H9 (cell line): ENCODE results near the gene CIAO1. TPM values are rescaled to one million over a fixed set of nuclear protein-coding genes. Genes with fewer than 3 reads are reported as not detected.

Experiments
- DNase-seq: peaks from one replicate; pipeline ENCODE4 v3.0.0-alpha.2; 2017
- H2AFZ ChIP-seq: one replicate; pipeline ENCODE4 v1.6.1; 2013; ENCODE audit warnings: mild to moderate bottlenecking, low read length, control low read depth, moderate library complexity
- H2AK5ac ChIP-seq: 2 replicates; pipeline ENCODE4 v1.6.1; 2013; ENCODE audit warnings: low read length, control low read depth, mixed read lengths; ENCODE audit not compliant: insufficient read length
- H2BK120ac ChIP-seq: one replicate; pipeline ENCODE4 v1.6.1; 2013; ENCODE audit warnings: low read depth, mild to moderate bottlenecking, low read length, control low read depth, inconsistent platforms; ENCODE audit not compliant: poor library complexity, severe bottlenecking
- H2BK12ac ChIP-seq: 2 replicates; pipeline ENCODE4 v1.6.1; 2013; ENCODE audit warnings: low read length, control low read depth, mixed read lengths, low read depth; ENCODE audit not compliant: insufficient read length
- H2BK15ac ChIP-seq: 2 replicates; pipeline ENCODE4 v1.6.1; 2013; ENCODE audit warnings: low read depth, low read length, control low read depth
- H2BK20ac ChIP-seq: one replicate; pipeline ENCODE4 v1.6.1; 2013; ENCODE audit warnings: low read depth, mild to moderate bottlenecking, low read length, control low read depth, inconsistent platforms; ENCODE audit not compliant: poor library complexity, severe bottlenecking
- H2BK5ac ChIP-seq: 2 replicates; pipeline ENCODE4 v1.6.1; 2013; ENCODE audit warnings: low read length, control low read depth, mixed read lengths; ENCODE audit not compliant: insufficient read length
- H3K14ac ChIP-seq: 2 replicates; pipeline ENCODE4 v1.6.1; 2013; ENCODE audit warnings: low read length, control low read depth; ENCODE audit not compliant: insufficient read depth
- H3K18ac ChIP-seq: 2 replicates; pipeline ENCODE4 v1.6.1; 2013; ENCODE audit warnings: low read depth, mild to moderate bottlenecking, mixed read lengths, low read length, control low read depth; ENCODE audit not compliant: insufficient read length
- H3K23ac ChIP-seq: 2 replicates; pipeline ENCODE4 v1.6.1; 2013; ENCODE audit warnings: low read length, control low read depth, mixed read lengths, low read depth; ENCODE audit not compliant: insufficient read length
- H3K23me2 ChIP-seq: 2 replicates; pipeline ENCODE4 v1.6.1; 2013; ENCODE audit warnings: low read depth, mild to moderate bottlenecking, mixed read lengths, low read length, control low read depth; ENCODE audit not compliant: insufficient read length, poor library complexity, severe bottlenecking
- H3K27ac ChIP-seq: 2 replicates; pipeline ENCODE4 v1.5.1; 2013; ENCODE audit warnings: low read length, control low read depth, mixed read lengths, low read depth; ENCODE audit not compliant: insufficient read length
- H3K27me3 ChIP-seq: 2 replicates; pipeline ENCODE4 v1.6.1; 2013; ENCODE audit warnings: low read length, control low read depth, inconsistent platforms; ENCODE audit not compliant: insufficient read depth
- H3K4ac ChIP-seq: 2 replicates; pipeline ENCODE4 v1.6.1; 2013; ENCODE audit warnings: low read depth, mild to moderate bottlenecking, control low read depth, inconsistent platforms, low read length, moderate library complexity
- H3K4me1 ChIP-seq: 2 replicates; pipeline ENCODE4 v1.6.1; 2013; ENCODE audit warnings: low read length, control low read depth, inconsistent platforms; ENCODE audit not compliant: insufficient read depth
- H3K4me2 ChIP-seq: 2 replicates; pipeline ENCODE4 v1.6.1; 2013; ENCODE audit warnings: low read length, control low read depth, mixed read lengths; ENCODE audit not compliant: insufficient read length, insufficient read depth
- H3K56ac ChIP-seq: 2 replicates; pipeline ENCODE4 v1.6.1; 2013; ENCODE audit warnings: low read depth, mild to moderate bottlenecking, mixed read lengths, low read length, control low read depth; ENCODE audit not compliant: insufficient read length
- H3K79me1 ChIP-seq: 2 replicates; pipeline ENCODE4 v1.6.1; 2013; ENCODE audit warnings: low read depth, mild to moderate bottlenecking, moderate library complexity, low read length, control low read depth, inconsistent platforms; ENCODE audit not compliant: insufficient read depth, poor library complexity, severe bottlenecking
- H3K79me2 ChIP-seq: 2 replicates; pipeline ENCODE4 v1.6.1; 2013; ENCODE audit warnings: low read length, control low read depth, inconsistent platforms; ENCODE audit not compliant: insufficient read depth
- H3K9ac ChIP-seq: 2 replicates; pipeline ENCODE4 v1.6.1; 2013; ENCODE audit warnings: low read length, control low read depth, mixed read lengths; ENCODE audit not compliant: insufficient read length; ENCODE audit errors: extremely low read depth
- H3K9me3 ChIP-seq: one replicate; pipeline ENCODE4 v1.6.1; 2013; ENCODE audit warnings: low read depth, low read length, inconsistent platforms; ENCODE audit not compliant: control insufficient read depth
- H3T11ph ChIP-seq: one replicate; pipeline ENCODE4 v1.6.1; 2013; ENCODE audit warnings: mild to moderate bottlenecking, low read length, control low read depth, inconsistent platforms
- H4K20me1 ChIP-seq: one replicate; pipeline ENCODE4 v1.6.1; 2013; ENCODE audit not compliant: control insufficient read depth, insufficient read length, insufficient read depth
- H4K5ac ChIP-seq: 2 replicates; pipeline ENCODE4 v1.6.1; 2013; ENCODE audit warnings: low read depth, mild to moderate bottlenecking, mixed read lengths, low read length, control low read depth; ENCODE audit not compliant: insufficient read length
- H4K8ac ChIP-seq: replicated peaks from 2 replicates; pipeline ENCODE4 v1.6.1; 2013; ENCODE audit warnings: low read length, control low read depth, mixed read lengths, low read depth; ENCODE audit not compliant: insufficient read length
- H4K91ac ChIP-seq: 2 replicates; pipeline ENCODE4 v1.6.1; 2013; ENCODE audit warnings: low read depth, mild to moderate bottlenecking, moderate library complexity, mixed read lengths, low read length, control low read depth; ENCODE audit not compliant: insufficient read length
- H3K27ac Mint-ChIP-seq, 3 experiments: 2 replicates in 2 of 3; 3 replicates in 1 of 3; pipeline ENCODE4 v1.8.0; 2020 to 2021; ENCODE audit warnings: mixed read lengths in 3 of 3, mild to moderate bottlenecking in 1 of 3, moderate library complexity in 1 of 3
- H3K27me3 Mint-ChIP-seq: 2 replicates; pipeline ENCODE4 v1.8.0; 2021; ENCODE audit warnings: low read depth, mild to moderate bottlenecking, moderate library complexity, mixed read lengths
- H3K36me3 Mint-ChIP-seq, 3 experiments: 2 replicates in 2 of 3; 3 replicates in 1 of 3; pipeline ENCODE4 v1.8.0; 2020 to 2021; ENCODE audit warnings: low read depth in 3 of 3, mixed read lengths in 3 of 3; ENCODE audit not compliant: insufficient read depth in 1 of 3
- H3K4me1 Mint-ChIP-seq, 2 experiments: 2 replicates each; pipeline ENCODE4 v1.8.0; 2020; ENCODE audit warnings: mixed read lengths in 2 of 2
- H3K4me3 Mint-ChIP-seq, 2 experiments: 2 replicates in 1 of 2; 3 replicates in 1 of 2; pipeline ENCODE4 v1.8.0; 2020 to 2021; ENCODE audit warnings: mild to moderate bottlenecking in 2 of 2, mixed read lengths in 2 of 2, moderate library complexity in 1 of 2
- H3K9me3 Mint-ChIP-seq, 2 experiments: 2 replicates in 1 of 2; 3 replicates in 1 of 2; pipeline ENCODE4 v1.8.0; 2020; ENCODE audit warnings: mild to moderate bottlenecking in 2 of 2, mixed read lengths in 2 of 2, moderate library complexity in 1 of 2
- CTCF ChIP-seq: fragments of 200-600 bp; sonication (generic); conservative IDR thresholded peaks from 3 replicates; pipeline ENCODE4 v1.8.0; 2021; ENCODE audit warnings: antibody characterized with exemption, mild to moderate bottlenecking
- WGBS: extraction: QIAGEN DNeasy Blood & Tissue Kit; methylation state at CpG from one replicate; pipeline ENCODE4 v1.1.7; 2013; ENCODE audit warnings: missing lambda C conversion rate, low lambda C conversion rate, mixed read lengths; ENCODE audit not compliant: insufficient read length; ENCODE audit errors: extremely low coverage; 5-methylcytosine and 5-hydroxymethylcytosine counted together
- total RNA-seq: library from RNA; stranded (reverse); gene quantifications from 2 replicates; pipeline ENCODE4 v1.2.1, GENCODE V29; 2021

Gene CIAO1
- total RNA-seq, 1 experiment from 2014 or later: 67.6 TPM

- Histone ChIP-seq H3K4me1 (no peaks in the 10 kb centered on the region), H4K8ac (no peak overlapping the region), H2BK120ac (no peak overlapping the region), H3K23ac (no peak overlapping the region), H3K9ac (no peak overlapping the region), H2AK5ac (no peak overlapping the region), H4K20me1 (no peaks in the 10 kb centered on the region), H3K79me2 (no peaks in the 10 kb centered on the region), H3K9me3 (no peaks in the 10 kb centered on the region), H3K27me3 (peaks cover 13% of the 10 kb centered on the region; the same call in 1 of the 2 replicates), H3T11ph (no peak overlapping the region), H2BK12ac (no peak overlapping the region), H2BK15ac (no peak overlapping the region), H2AFZ (no peak overlapping the region), H3K23me2 (peaks cover 11% of the 10 kb centered on the region), H3K18ac (no peak overlapping the region), H4K91ac (no peak overlapping the region), H3K4me2 (no peak overlapping the region), H4K5ac (no peak overlapping the region), H3K14ac (no peak overlapping the region), H3K27ac (no peak overlapping the region), H3K79me1 (no peaks in the 10 kb centered on the region), H2BK20ac (no peak overlapping the region), H3K56ac (no peak overlapping the region), H3K4ac (no peak overlapping the region), H2BK5ac (no peak overlapping the region)
- TF ChIP-seq CTCF: no peak
- no peaks in the 10 kb centered on the region; a peak in 1 of 7 replicates for H3K36me3 Mint-ChIP-seq
- H3K4me1 Mint-ChIP-seq: peaks cover 7 to 10% of the 10 kb centered on the region in 2 experiments
- no peak overlapping the region for H3K27ac Mint-ChIP-seq
- peaks cover 63% of the 10 kb centered on the region for H3K27me3 Mint-ChIP-seq
- no peak for DNase-seq
- no peaks in the 10 kb centered on the region; a peak in 1 of 5 replicates for H3K9me3 Mint-ChIP-seq
- no peak overlapping the region for H3K4me3 Mint-ChIP-seq
- no CpG with 5 or more reads among the region's 4 CpGs for WGBS
Measured at GRCh38 chr2:96317584-96317997, 51.6 kb downstream of the CIAO1 start.
